Ovary (tissue), 3 donors: Measurements from ENCODE around the gene LCN1.

ENCODE experiments used
- EP300 ChIP-seq: sonication (generic); formaldehyde crosslinking; IDR thresholded peaks from one replicate; pipeline ENCODE4 v1.6.1; 2017; ENCODE audit warnings: antibody characterized with exemption
- POLR2A ChIP-seq: fragments of 450-650 bp; IDR thresholded peaks from one replicate; pipeline ENCODE4 v1.6.1; 2017; ENCODE audit warnings: antibody characterized with exemption, mild to moderate bottlenecking, moderate library complexity
- TF ChIP-seq, protein P1 (sequence below), 3 donors: fragments of 450-650 bp in 2 of 3; fragments of 200-600 bp in 1 of 3; IDR thresholded peaks; one replicate each; pipeline versions ENCODE4 v1.5.1 to v1.8.0; 2016 to 2022; ENCODE audit warnings: antibody characterized with exemption in 3 of 3, mild to moderate bottlenecking in 1 of 3
- donor health status: DM: no; HTN: no; CAD: no.

GRCh38 chr9:135484460-135485277 is 36.6 kb upstream of the LCN1 start:
- no peak for TF ChIP-seq POLR2A
- TF ChIP-seq, protein P1, sequence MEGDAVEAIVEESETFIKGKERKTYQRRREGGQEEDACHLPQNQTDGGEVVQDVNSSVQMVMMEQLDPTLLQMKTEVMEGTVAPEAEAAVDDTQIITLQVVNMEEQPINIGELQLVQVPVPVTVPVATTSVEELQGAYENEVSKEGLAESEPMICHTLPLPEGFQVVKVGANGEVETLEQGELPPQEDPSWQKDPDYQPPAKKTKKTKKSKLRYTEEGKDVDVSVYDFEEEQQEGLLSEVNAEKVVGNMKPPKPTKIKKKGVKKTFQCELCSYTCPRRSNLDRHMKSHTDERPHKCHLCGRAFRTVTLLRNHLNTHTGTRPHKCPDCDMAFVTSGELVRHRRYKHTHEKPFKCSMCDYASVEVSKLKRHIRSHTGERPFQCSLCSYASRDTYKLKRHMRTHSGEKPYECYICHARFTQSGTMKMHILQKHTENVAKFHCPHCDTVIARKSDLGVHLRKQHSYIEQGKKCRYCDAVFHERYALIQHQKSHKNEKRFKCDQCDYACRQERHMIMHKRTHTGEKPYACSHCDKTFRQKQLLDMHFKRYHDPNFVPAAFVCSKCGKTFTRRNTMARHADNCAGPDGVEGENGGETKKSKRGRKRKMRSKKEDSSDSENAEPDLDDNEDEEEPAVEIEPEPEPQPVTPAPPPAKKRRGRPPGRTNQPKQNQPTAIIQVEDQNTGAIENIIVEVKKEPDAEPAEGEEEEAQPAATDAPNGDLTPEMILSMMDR (IDR thresholded peaks at IDR 0.05): no peak
- no peak for TF ChIP-seq EP300
